HL-60 (cell line): ENCODE results near the gene SLAMF7.

Experiments used
- DNase-seq, 2 experiments: peaks; one replicate each; pipeline ENCODE4 v3.0.0-alpha.2; 2010 to 2020; ENCODE audit warnings: low read depth in 1 of 2, low spot score in 1 of 2
- H3K27ac ChIP-seq: fragments of 250-450 bp; sonication (Bioruptor Pico); replicated peaks from 2 replicates; pipeline ENCODE4 v1.5.1; 2020; ENCODE audit warnings: mild to moderate bottlenecking, moderate library complexity
- H3K27me3 ChIP-seq: fragments of 250-450 bp; sonication (Bioruptor Pico); 2 replicates; pipeline ENCODE4 v1.5.1; 2021; ENCODE audit warnings: mild to moderate bottlenecking, moderate library complexity; ENCODE audit not compliant: insufficient read depth, poor library complexity, severe bottlenecking
- H3K4me3 ChIP-seq: replicated peaks from 2 replicates; pipeline ENCODE4 v1.5.1; 2011; ENCODE audit warnings: mild to moderate bottlenecking, control low read depth, low read length; ENCODE audit not compliant: insufficient read depth
- GABPA ChIP-seq: IDR thresholded peaks from 2 replicates; pipeline ENCODE4 v1.6.1; 2012; ENCODE audit warnings: low read depth
- POLR2AphosphoS5 ChIP-seq: IDR thresholded peaks from 2 replicates; pipeline ENCODE4 v1.6.1; 2012; ENCODE audit warnings: low read depth
- SPI1 ChIP-seq: IDR thresholded peaks from 2 replicates; pipeline ENCODE4 v1.6.1; 2012; ENCODE audit warnings: low read depth, mild to moderate bottlenecking, borderline replicate concordance
- TF ChIP-seq, protein P1 (sequence below): IDR thresholded peaks from one replicate; pipeline ENCODE4 v1.5.1; 2011; ENCODE audit warnings: low read length, control low read depth, inconsistent platforms; ENCODE audit not compliant: insufficient read depth
- TF ChIP-seq, protein P2 (sequence below): IDR thresholded peaks from 2 replicates; pipeline ENCODE4 v1.6.1; 2012; ENCODE audit warnings: low read depth; ENCODE audit not compliant: insufficient replicate concordance

Gene SLAMF7

DNA sequence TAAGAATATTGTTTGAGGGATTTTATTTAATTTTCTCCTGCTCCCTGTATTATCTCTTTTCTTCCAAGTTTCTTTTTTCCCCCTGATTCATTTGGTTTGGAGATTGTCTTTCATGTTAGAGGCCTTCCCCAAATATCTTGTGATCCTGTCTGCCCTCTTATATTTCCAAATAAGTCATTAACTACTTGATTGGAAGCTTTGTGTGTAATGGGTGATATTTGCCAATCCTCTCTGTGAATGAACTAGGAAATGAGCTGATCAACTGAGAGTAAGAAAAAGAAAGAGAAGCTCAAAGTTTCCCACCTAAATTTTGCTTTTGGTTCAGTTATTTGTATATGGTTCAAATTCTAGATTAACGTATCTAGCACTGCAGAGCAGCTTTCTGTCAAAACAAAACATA, 33.3 kb downstream of the SLAMF7 start:
- Histone ChIP-seq H3K4me3 (no peak overlapping the region), H3K27ac (no peak overlapping the region), H3K27me3 (no peaks in the 10 kb centered on the region)
- TF ChIP-seq GABPA (no peak), SPI1 (no peak), POLR2AphosphoS5 (no peak)
- TF ChIP-seq, protein P1, sequence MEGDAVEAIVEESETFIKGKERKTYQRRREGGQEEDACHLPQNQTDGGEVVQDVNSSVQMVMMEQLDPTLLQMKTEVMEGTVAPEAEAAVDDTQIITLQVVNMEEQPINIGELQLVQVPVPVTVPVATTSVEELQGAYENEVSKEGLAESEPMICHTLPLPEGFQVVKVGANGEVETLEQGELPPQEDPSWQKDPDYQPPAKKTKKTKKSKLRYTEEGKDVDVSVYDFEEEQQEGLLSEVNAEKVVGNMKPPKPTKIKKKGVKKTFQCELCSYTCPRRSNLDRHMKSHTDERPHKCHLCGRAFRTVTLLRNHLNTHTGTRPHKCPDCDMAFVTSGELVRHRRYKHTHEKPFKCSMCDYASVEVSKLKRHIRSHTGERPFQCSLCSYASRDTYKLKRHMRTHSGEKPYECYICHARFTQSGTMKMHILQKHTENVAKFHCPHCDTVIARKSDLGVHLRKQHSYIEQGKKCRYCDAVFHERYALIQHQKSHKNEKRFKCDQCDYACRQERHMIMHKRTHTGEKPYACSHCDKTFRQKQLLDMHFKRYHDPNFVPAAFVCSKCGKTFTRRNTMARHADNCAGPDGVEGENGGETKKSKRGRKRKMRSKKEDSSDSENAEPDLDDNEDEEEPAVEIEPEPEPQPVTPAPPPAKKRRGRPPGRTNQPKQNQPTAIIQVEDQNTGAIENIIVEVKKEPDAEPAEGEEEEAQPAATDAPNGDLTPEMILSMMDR: no peak
- TF ChIP-seq, protein P2, sequence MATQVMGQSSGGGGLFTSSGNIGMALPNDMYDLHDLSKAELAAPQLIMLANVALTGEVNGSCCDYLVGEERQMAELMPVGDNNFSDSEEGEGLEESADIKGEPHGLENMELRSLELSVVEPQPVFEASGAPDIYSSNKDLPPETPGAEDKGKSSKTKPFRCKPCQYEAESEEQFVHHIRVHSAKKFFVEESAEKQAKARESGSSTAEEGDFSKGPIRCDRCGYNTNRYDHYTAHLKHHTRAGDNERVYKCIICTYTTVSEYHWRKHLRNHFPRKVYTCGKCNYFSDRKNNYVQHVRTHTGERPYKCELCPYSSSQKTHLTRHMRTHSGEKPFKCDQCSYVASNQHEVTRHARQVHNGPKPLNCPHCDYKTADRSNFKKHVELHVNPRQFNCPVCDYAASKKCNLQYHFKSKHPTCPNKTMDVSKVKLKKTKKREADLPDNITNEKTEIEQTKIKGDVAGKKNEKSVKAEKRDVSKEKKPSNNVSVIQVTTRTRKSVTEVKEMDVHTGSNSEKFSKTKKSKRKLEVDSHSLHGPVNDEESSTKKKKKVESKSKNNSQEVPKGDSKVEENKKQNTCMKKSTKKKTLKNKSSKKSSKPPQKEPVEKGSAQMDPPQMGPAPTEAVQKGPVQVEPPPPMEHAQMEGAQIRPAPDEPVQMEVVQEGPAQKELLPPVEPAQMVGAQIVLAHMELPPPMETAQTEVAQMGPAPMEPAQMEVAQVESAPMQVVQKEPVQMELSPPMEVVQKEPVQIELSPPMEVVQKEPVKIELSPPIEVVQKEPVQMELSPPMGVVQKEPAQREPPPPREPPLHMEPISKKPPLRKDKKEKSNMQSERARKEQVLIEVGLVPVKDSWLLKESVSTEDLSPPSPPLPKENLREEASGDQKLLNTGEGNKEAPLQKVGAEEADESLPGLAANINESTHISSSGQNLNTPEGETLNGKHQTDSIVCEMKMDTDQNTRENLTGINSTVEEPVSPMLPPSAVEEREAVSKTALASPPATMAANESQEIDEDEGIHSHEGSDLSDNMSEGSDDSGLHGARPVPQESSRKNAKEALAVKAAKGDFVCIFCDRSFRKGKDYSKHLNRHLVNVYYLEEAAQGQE: no peak
- no peak for DNase-seq

DNA sequence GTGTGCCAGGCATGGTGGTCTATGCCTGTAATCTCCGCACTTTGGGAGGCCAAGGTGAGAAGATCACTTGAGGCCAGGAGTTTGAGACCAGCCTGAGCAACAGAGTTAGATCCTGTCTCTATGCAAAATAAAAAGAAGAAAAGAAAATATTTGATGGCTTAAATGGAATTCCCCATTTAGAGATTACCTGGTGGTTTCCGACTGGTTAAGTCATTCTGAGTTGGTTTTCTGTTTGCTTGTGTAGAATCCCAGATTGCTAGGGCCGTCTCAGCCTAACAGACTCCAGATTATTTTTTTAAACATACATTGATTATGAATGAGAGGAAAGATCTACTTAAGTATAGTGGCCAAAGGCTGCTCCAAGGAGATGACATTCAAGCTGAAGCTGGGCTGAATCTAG, 34.0 kb downstream of the SLAMF7 start:
- no peak overlapping the region for H3K27ac ChIP-seq
- TF ChIP-seq SPI1 (no peak), GABPA (no peak), POLR2AphosphoS5 (no peak)
- TF ChIP-seq, protein P2: no peak
- TF ChIP-seq, protein P1: no peak
- no peak overlapping the region for H3K4me3 ChIP-seq
- DNase-seq: no peak
- no peaks in the 10 kb centered on the region for H3K27me3 ChIP-seq

DNA sequence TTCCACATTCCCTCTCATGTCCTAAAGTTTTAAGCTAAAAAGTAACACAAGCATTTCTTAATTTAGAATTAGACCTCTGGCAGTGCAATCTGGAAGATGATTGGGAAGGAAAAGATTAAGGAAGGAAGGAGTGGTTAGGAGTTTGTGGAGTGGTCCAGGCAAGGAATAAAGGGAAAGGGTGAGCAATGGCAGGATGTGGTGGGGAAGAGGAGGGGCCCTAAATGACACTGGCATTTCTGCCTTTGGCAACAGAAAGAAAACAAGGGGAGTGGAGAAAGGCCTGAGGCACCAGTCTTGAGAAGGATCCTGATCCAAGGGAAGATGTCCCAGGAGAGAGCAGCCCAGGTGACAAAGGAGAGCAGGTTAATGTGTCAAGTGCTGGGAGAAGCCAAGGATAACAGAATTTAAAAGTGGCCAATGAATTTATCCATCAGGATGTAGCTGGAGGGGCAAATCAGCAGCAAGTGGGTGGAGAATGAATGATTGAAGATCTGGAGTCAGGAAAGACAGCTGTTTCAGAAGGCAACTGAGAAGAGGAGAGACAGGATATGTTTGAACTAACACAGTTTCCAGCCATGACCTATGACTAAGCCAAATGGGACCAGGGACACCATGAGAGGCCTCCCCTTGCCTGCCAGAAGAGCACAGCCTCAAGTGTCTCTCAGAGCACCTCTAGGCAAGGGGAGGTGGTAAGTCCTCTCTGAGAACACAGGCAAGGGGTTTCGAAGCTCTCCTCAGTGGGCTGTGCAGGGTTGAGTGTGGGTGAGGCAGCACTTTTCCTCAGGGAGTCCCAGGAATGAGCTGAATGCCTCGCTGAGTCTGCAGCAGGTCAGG, 36.1 kb downstream of the SLAMF7 start:
- Histone ChIP-seq H3K4me3 (no peak overlapping the region), H3K27ac (no peak overlapping the region), H3K27me3 (no peaks in the 10 kb centered on the region)
- DNase-seq: no peak
- TF ChIP-seq, protein P1: no peak
- no peak for TF ChIP-seq SPI1
- TF ChIP-seq GABPA: no peak

DNA sequence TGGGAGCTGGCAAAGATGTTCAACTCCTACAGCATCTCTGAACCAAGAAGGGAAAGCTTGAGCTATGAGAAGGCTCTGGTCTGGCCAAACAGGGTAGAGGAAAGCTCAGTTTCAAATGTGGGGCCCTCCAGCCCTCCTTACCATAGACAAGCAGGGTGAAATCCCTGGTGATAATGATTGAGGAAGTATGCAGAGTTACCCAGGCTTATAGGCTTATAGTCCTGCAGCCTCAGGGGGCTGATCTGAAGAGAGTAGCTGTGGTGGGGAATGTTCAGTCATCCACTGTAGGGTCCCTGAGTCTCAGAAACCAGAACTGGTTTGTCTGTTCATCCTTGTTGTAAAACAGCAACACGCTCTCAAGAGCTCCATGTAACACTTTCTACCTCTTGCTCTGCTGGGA, 37.1 kb downstream of the SLAMF7 start:
- no peak for DNase-seq
- no peak overlapping the region for H3K4me3 ChIP-seq
- TF ChIP-seq GABPA (no peak), SPI1 (no peak), POLR2AphosphoS5 (no peak)
- TF ChIP-seq, protein P1: no peak
- TF ChIP-seq, protein P2: no peak
- no peaks in the 10 kb centered on the region for H3K27me3 ChIP-seq
- H3K27ac ChIP-seq: no peak overlapping the region
